ENCODE data around the gene CCDC138.

- TF ChIP-seq CTCF (IDR thresholded peaks at IDR 0.05) (no peak), EP300 (IDR thresholded peaks at IDR 0.05) (no peak), POLR2A (IDR thresholded peaks at IDR 0.05) (no peak), POLR2AphosphoS5 (IDR thresholded peaks at IDR 0.05) (no peak)
These were observed 19.2 kb downstream of the CCDC138 start for GRCh38 chr2:108805782-108806181.

Data from gastroesophageal sphincter (tissue), 3 donors.